Fibroblast of skin of right biceps (primary cell): Measurements from ENCODE around the gene B3GALT6.

Experiments
- DNase-seq: peaks from one replicate; pipeline ENCODE4 v3.0.0-alpha.2; 2013

The B3GALT6 gene

GRCh38 chr1:1267488-1268283, 35.6 kb downstream of the B3GALT6 start:
- DNase-seq = no peak

GRCh38 chr1:1268284-1268682, 36.2 kb downstream of the B3GALT6 start:
- DNase-seq = no peak

- DNase-seq = no peak
These were observed 38.8 kb downstream of the B3GALT6 start for GRCh38 chr1:1270813-1271212.

- no peak for DNase-seq
These were observed 40.5 kb downstream of the B3GALT6 start for GRCh38 chr1:1272341-1273208.

GRCh38 chr1:1273209-1273511, 41.1 kb downstream of the B3GALT6 start:
- DNase-seq = no peak

GRCh38 chr1:1273512-1274298, 41.7 kb downstream of the B3GALT6 start, which contains the start of gene UBE2J2:
Gene UBE2J2 (minus strand): TSS chr1:1273854. CDS start chr1:1267992, 5,862 bp downstream.
- DNase-seq = peak; percentile 92

- DNase-seq = no peak
These were observed 42.4 kb downstream of the B3GALT6 start for GRCh38 chr1:1274299-1274930.

- DNase-seq = no peak
These were observed 42.9 kb downstream of the B3GALT6 start for GRCh38 chr1:1274931-1275431.

- DNase-seq = no peak
These were observed 43.8 kb downstream of the B3GALT6 start for GRCh38 chr1:1275836-1276235.

- DNase-seq = no peak
These were observed 46.6 kb downstream of the B3GALT6 start for GRCh38 chr1:1278620-1279019.

- no peak for DNase-seq
These were observed 47.0 kb downstream of the B3GALT6 start for GRCh38 chr1:1279028-1279427.

- no peak for DNase-seq
These were observed 48.9 kb downstream of the B3GALT6 start for GRCh38 chr1:1280782-1281481.

GRCh38 chr1:1281533-1282321, 49.7 kb downstream of the B3GALT6 start:
- DNase-seq = peak; percentile 50

GRCh38 chr1:1282998-1283397, 51.0 kb downstream of the B3GALT6 start:
- peak; percentile 34 for DNase-seq

- no peak for DNase-seq
These were observed 51.8 kb downstream of the B3GALT6 start for GRCh38 chr1:1283821-1284220.
